Measurements from ENCODE around the gene TM9SF1.

Gene TM9SF1

GRCh38 chr14:24195186-24196070 is at the start of gene TM9SF1:
Gene TM9SF1, minus strand, starts transcription at chr14:24195441. Its CDS starts 422 bp downstream, at chr14:24195019.
- no peak for TF ChIP-seq CTCF (IDR thresholded peaks at IDR 0.05; ENCODE audit: low read depth, low read length, missing control alignments)
- peak within 1 kb of the TSS; percentile 89 for H3K4me3 ChIP-seq (replicated peaks; ENCODE audit: low read depth, low read length)
- peak; percentile 51 for DNase-seq (ENCODE audit: extremely low read depth, low read depth)

GRCh38 chr14:24243336-24243836 is 48.1 kb upstream of the TM9SF1 start:
- H3K4me3 ChIP-seq (replicated peaks; ENCODE audit: low read depth, low read length): peak overlapping the region; percentile 67
- TF ChIP-seq CTCF (IDR thresholded peaks at IDR 0.05; ENCODE audit: low read depth, low read length, missing control alignments): no peak
- DNase-seq (ENCODE audit: extremely low read depth, low read depth): no peak

GRCh38 chr14:24241829-24242443 is 46.7 kb upstream of the TM9SF1 start:
- peak overlapping the region; percentile 67 for H3K4me3 ChIP-seq (replicated peaks; ENCODE audit: low read depth, low read length)
- DNase-seq (ENCODE audit: extremely low read depth, low read depth): peak; percentile 52
- peak; percentile 58 for TF ChIP-seq CTCF (IDR thresholded peaks at IDR 0.05; ENCODE audit: low read depth, low read length, missing control alignments)

GRCh38 chr14:24240110-24240918 is 45.1 kb upstream of the TM9SF1 start:
- TF ChIP-seq CTCF (IDR thresholded peaks at IDR 0.05; ENCODE audit: low read depth, low read length, missing control alignments): no peak
- no peak overlapping the region for H3K4me3 ChIP-seq (replicated peaks; ENCODE audit: low read depth, low read length)
- DNase-seq (ENCODE audit: extremely low read depth, low read depth): no peak

GRCh38 chr14:24238527-24239037 is 43.3 kb upstream of the TM9SF1 start:
- DNase-seq (ENCODE audit: extremely low read depth, low read depth): no peak
- no peak for TF ChIP-seq CTCF (IDR thresholded peaks at IDR 0.05; ENCODE audit: low read depth, low read length, missing control alignments)
- no peak overlapping the region for H3K4me3 ChIP-seq (replicated peaks; ENCODE audit: low read depth, low read length)

GRCh38 chr14:24238123-24238522 is 42.9 kb upstream of the TM9SF1 start:
- TF ChIP-seq CTCF (IDR thresholded peaks at IDR 0.05; ENCODE audit: low read depth, low read length, missing control alignments): no peak
- DNase-seq (ENCODE audit: extremely low read depth, low read depth): no peak
- no peak overlapping the region for H3K4me3 ChIP-seq (replicated peaks; ENCODE audit: low read depth, low read length)
